GM21786 (cell line): ENCODE measurements around the gene PITPNC1.
"Not testable (repeated sequence)": the region's sequence is repeated elsewhere in the genome, so short reads cannot be mapped to it uniquely, and the experiment has no call there.

Source experiments
- ATAC-seq: cut with Tn5 transposase; IDR thresholded peaks from one replicate; pipeline ENCODE4 v1.9.1; 2021; ENCODE audit not compliant: unreplicated experiment

PITPNC1 gene

GRCh38 chr17:67430515-67430914, 53.4 kb downstream of the PITPNC1 start:
- ATAC-seq, result not testable (repeated sequence)

GRCh38 chr17:67431249-67432015, 54.4 kb downstream of the PITPNC1 start:
- no peak for ATAC-seq

- no peak for ATAC-seq
Observed at GRCh38 chr17:67433248-67433924, 56.3 kb downstream of the PITPNC1 start.

- no peak for ATAC-seq
Observed at GRCh38 chr17:67434061-67434525, 57.0 kb downstream of the PITPNC1 start.

GRCh38 chr17:67435122-67435521, 58.0 kb downstream of the PITPNC1 start:
- no peak for ATAC-seq

GRCh38 chr17:67435786-67436185, 58.7 kb downstream of the PITPNC1 start:
- ATAC-seq, result no peak

GRCh38 chr17:67436233-67436632, 59.2 kb downstream of the PITPNC1 start:
- ATAC-seq, result no peak

GRCh38 chr17:67438667-67439066, 61.6 kb downstream of the PITPNC1 start:
- ATAC-seq, result no peak

- ATAC-seq, result no peak
Observed at GRCh38 chr17:67439269-67439668, 62.2 kb downstream of the PITPNC1 start.

GRCh38 chr17:67440277-67441051, 63.4 kb downstream of the PITPNC1 start:
- no peak for ATAC-seq

GRCh38 chr17:67441052-67441895, 64.2 kb downstream of the PITPNC1 start:
- ATAC-seq, result no peak

- no peak for ATAC-seq
Observed at GRCh38 chr17:67441896-67442219, 64.8 kb downstream of the PITPNC1 start.

- no peak for ATAC-seq
Observed at GRCh38 chr17:67442787-67443624, 65.9 kb downstream of the PITPNC1 start.

- no peak for ATAC-seq
Observed at GRCh38 chr17:67443931-67444595, 67.0 kb downstream of the PITPNC1 start.

GRCh38 chr17:67448449-67448848, 71.4 kb downstream of the PITPNC1 start:
- no peak for ATAC-seq

- ATAC-seq, result no peak
Observed at GRCh38 chr17:67449065-67449464, 72.0 kb downstream of the PITPNC1 start.

- no peak for ATAC-seq
Observed at GRCh38 chr17:67449845-67450755, 73.0 kb downstream of the PITPNC1 start.
